Measurements from ENCODE around the gene DBNL.

DNA sequence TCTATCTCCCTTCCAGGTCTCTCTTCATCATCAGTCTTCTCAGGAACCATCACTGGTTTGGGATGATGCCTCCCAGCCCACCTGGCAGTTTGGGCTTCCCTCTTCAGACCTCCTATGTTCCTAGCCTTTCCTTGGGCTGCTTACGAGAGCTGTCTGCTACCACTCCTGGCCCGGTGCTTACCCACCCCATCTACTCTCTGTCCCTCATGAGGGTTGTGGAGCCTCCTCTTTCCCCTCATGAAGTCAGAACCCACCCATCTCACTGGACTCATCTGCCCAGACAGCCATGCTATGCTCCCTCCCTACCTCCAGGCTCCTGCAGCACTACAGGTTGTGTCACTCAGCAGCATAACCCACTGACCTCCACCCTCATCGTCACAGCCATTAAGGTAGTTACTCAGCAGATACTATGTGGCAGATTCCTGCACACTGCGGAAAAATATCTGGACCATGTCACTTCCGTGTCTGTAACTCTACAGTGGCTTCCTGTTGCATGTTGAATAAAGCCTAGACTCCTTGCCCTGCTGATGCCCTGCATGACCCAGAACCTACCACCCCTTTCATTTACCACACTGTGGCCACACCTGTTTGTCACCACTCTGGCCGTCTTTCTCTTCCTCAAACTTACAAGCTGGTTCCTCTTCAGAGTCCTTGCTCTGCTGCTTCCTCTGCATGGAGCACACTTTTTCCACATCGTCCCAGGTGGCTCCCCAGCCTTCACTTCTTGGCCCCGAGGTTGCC lies 2.0 kb downstream of the DBNL start:
- TF ChIP-seq POLR2A (IDR thresholded peaks at IDR 0.05; ENCODE audit: low read length) = no peak
- no peak for TF ChIP-seq GATA1 (IDR thresholded peaks at IDR 0.05; ENCODE audit: low read depth, low read length)

All from erythroblast (primary cell).